Adrenal gland (tissue), 5 donors: ENCODE data around the gene PANK2.

ENCODE experiments used
- CTCF ChIP-seq, 6 experiments: fragments of 450-650 bp in 4 of 6; fragments of 200-600 bp in 2 of 6; sonication (generic) in 1 of 6; IDR thresholded peaks; 1 replicate in 5 of 6; 2 replicates in 1 of 6; pipeline versions ENCODE4 v1.5.1 to v1.8.0; 2016 to 2021; ENCODE audit warnings: antibody characterized with exemption in 6 of 6, mild to moderate bottlenecking in 2 of 6, moderate library complexity in 1 of 6
- POLR2A ChIP-seq, 2 donors: fragments of 450-650 bp; IDR thresholded peaks; one replicate each; pipeline ENCODE4 v1.6.1; 2017; ENCODE audit warnings: antibody characterized with exemption in 2 of 2, mild to moderate bottlenecking in 2 of 2, moderate library complexity in 1 of 2
- donor health status: DM: no; HTN: no; CAD: no.

- TF ChIP-seq CTCF (IDR thresholded peaks at IDR 0.05) (no peak), POLR2A (IDR thresholded peaks at IDR 0.05) (no peak)
Measured at GRCh38 chr20:3910853-3911252, 21.7 kb downstream of the PANK2 start.
